ENCODE results near the gene DACH2.

DACH2 gene

GRCh38 chrX:86455495-86455894 lies 307.2 kb downstream of the DACH2 start:
- Histone ChIP-seq H2AFZ (ENCODE audit: insufficient read depth, low read length, poor library complexity) (no peak overlapping the region), H3K36me3 (ENCODE audit: control insufficient read depth in 1 of 2, insufficient read depth in 2 of 2, low read length in 2 of 2) (no peaks in the 10 kb centered on the region), H4K12ac (ENCODE audit: low read depth, low read length) (no peak overlapping the region), H4K91ac (ENCODE audit: low read depth, low read length) (no peak overlapping the region), H3K79me2 (ENCODE audit: control insufficient read depth, insufficient read depth, low read length, poor library complexity) (no peaks in the 10 kb centered on the region), H3K79me1 (ENCODE audit: low read length) (no peaks in the 10 kb centered on the region), H3K14ac (ENCODE audit: low read length) (no peak overlapping the region), H3K4me1 (ENCODE audit: control insufficient read depth in 1 of 2, insufficient read depth in 2 of 2, low read length in 2 of 2) (no peaks in the 10 kb centered on the region), H2BK120ac (ENCODE audit: insufficient read depth, low read length, poor library complexity) (no peak overlapping the region), H3K4me2 (ENCODE audit: low read length) (no peak overlapping the region), H2BK12ac (ENCODE audit: low read length) (no peak overlapping the region), H3K4ac (ENCODE audit: low read depth, low read length) (no peak overlapping the region), H3K27ac (ENCODE audit: low read depth, low read length) (no peak overlapping the region), H2AK5ac (ENCODE audit: low read length) (no peak overlapping the region), H3K18ac (ENCODE audit: low read length) (no peak overlapping the region), H3K23ac (ENCODE audit: low read length) (no peak overlapping the region), H3K9me3 (ENCODE audit: insufficient read depth, low read depth, low read length) (no peaks in the 10 kb centered on the region), H3K9ac (ENCODE audit: low read length) (no peak overlapping the region), H3K27me3 (ENCODE audit: insufficient read depth, low read length) (no peaks in the 10 kb centered on the region), H2BK5ac (ENCODE audit: low read depth, low read length, poor library complexity) (no peak overlapping the region), H4K8ac (ENCODE audit: low read depth, low read length) (no peak overlapping the region), H3K4me3 (ENCODE audit: low read depth, low read length) (no peak overlapping the region)
- WGBS (ENCODE audit: extremely low coverage, insufficient coverage, insufficient read length) = no CpG with 5 or more reads among the region's 5 CpGs
- DNase-seq = no peak

- no peak overlapping the region for H3K4me3 ChIP-seq (ENCODE audit: low read depth, low read length)
- no peak overlapping the region for H4K8ac ChIP-seq (ENCODE audit: low read depth, low read length)
- no peaks in the 10 kb centered on the region for H3K36me3 ChIP-seq (ENCODE audit: control insufficient read depth in 1 of 2, insufficient read depth in 2 of 2, low read length in 2 of 2)
- H2BK5ac ChIP-seq (ENCODE audit: low read depth, low read length, poor library complexity) = no peak overlapping the region
- H3K27ac ChIP-seq (ENCODE audit: low read depth, low read length) = no peak overlapping the region
- WGBS (ENCODE audit: extremely low coverage, insufficient coverage, insufficient read length) = no CpG with 5 or more reads among the region's 3 CpGs
- H2BK120ac ChIP-seq (ENCODE audit: insufficient read depth, low read length, poor library complexity) = no peak overlapping the region
- H3K9ac ChIP-seq (ENCODE audit: low read length) = no peak overlapping the region
- no peak overlapping the region for H4K91ac ChIP-seq (ENCODE audit: low read depth, low read length)
- H3K18ac ChIP-seq (ENCODE audit: low read length) = no peak overlapping the region
- no peaks in the 10 kb centered on the region for H3K27me3 ChIP-seq (ENCODE audit: insufficient read depth, low read length)
- DNase-seq = no peak
- H3K79me1 ChIP-seq (ENCODE audit: low read length) = no peaks in the 10 kb centered on the region
- H3K4me2 ChIP-seq (ENCODE audit: low read length) = no peak overlapping the region
- H2AFZ ChIP-seq (ENCODE audit: insufficient read depth, low read length, poor library complexity) = no peak overlapping the region
- no peak overlapping the region for H3K14ac ChIP-seq (ENCODE audit: low read length)
- no peak overlapping the region for H2BK12ac ChIP-seq (ENCODE audit: low read length)
- no peak overlapping the region for H3K23ac ChIP-seq (ENCODE audit: low read length)
- H3K4ac ChIP-seq (ENCODE audit: low read depth, low read length) = no peak overlapping the region
- no peaks in the 10 kb centered on the region for H3K9me3 ChIP-seq (ENCODE audit: insufficient read depth, low read depth, low read length)
- H4K12ac ChIP-seq (ENCODE audit: low read depth, low read length) = no peak overlapping the region
- no peaks in the 10 kb centered on the region for H3K79me2 ChIP-seq (ENCODE audit: control insufficient read depth, insufficient read depth, low read length, poor library complexity)
- H3K4me1 ChIP-seq (ENCODE audit: control insufficient read depth in 1 of 2, insufficient read depth in 2 of 2, low read length in 2 of 2) = no peaks in the 10 kb centered on the region
- H2AK5ac ChIP-seq (ENCODE audit: low read length) = no peak overlapping the region
These were observed 312.5 kb downstream of the DACH2 start for GRCh38 chrX:86460760-86461159.

- Histone ChIP-seq H3K4me3 (ENCODE audit: low read depth, low read length) (no peak overlapping the region), H3K79me2 (ENCODE audit: control insufficient read depth, insufficient read depth, low read length, poor library complexity) (no peaks in the 10 kb centered on the region), H3K27ac (ENCODE audit: low read depth, low read length) (no peak overlapping the region), H3K36me3 (ENCODE audit: control insufficient read depth in 1 of 2, insufficient read depth in 2 of 2, low read length in 2 of 2) (no peaks in the 10 kb centered on the region), H3K4me1 (ENCODE audit: control insufficient read depth in 1 of 2, insufficient read depth in 2 of 2, low read length in 2 of 2) (no peaks in the 10 kb centered on the region), H2AFZ (ENCODE audit: insufficient read depth, low read length, poor library complexity) (no peak overlapping the region), H3K18ac (ENCODE audit: low read length) (no peak overlapping the region), H4K91ac (ENCODE audit: low read depth, low read length) (no peak overlapping the region), H4K12ac (ENCODE audit: low read depth, low read length) (no peak overlapping the region), H2BK5ac (ENCODE audit: low read depth, low read length, poor library complexity) (no peak overlapping the region), H3K23ac (ENCODE audit: low read length) (no peak overlapping the region), H4K8ac (ENCODE audit: low read depth, low read length) (no peak overlapping the region), H3K9me3 (ENCODE audit: insufficient read depth, low read depth, low read length) (no peaks in the 10 kb centered on the region), H3K14ac (ENCODE audit: low read length) (no peak overlapping the region), H2AK5ac (ENCODE audit: low read length) (no peak overlapping the region), H3K9ac (ENCODE audit: low read length) (no peak overlapping the region), H2BK120ac (ENCODE audit: insufficient read depth, low read length, poor library complexity) (no peak overlapping the region), H3K4me2 (ENCODE audit: low read length) (no peak overlapping the region), H2BK12ac (ENCODE audit: low read length) (no peak overlapping the region), H3K27me3 (ENCODE audit: insufficient read depth, low read length) (no peaks in the 10 kb centered on the region), H3K4ac (ENCODE audit: low read depth, low read length) (no peak overlapping the region), H3K79me1 (ENCODE audit: low read length) (no peaks in the 10 kb centered on the region)
- no peak for DNase-seq
- WGBS (ENCODE audit: extremely low coverage, insufficient coverage, insufficient read length) = no CpG with 5 or more reads among the region's 1 CpG
These were observed 356.0 kb downstream of the DACH2 start for GRCh38 chrX:86504297-86504696.

GRCh38 chrX:86507331-86507730 lies 359.1 kb downstream of the DACH2 start:
- WGBS (ENCODE audit: extremely low coverage, insufficient coverage, insufficient read length) = no CpG with 5 or more reads among the region's 2 CpGs
- no peak overlapping the region for H3K23ac ChIP-seq (ENCODE audit: low read length)

More at GRCh38 chrX:86507331-86507730, 359.1 kb downstream of the DACH2 start:
- H4K91ac ChIP-seq (ENCODE audit: low read depth, low read length) = no peak overlapping the region
- DNase-seq = no peak
- no peaks in the 10 kb centered on the region for H3K79me2 ChIP-seq (ENCODE audit: control insufficient read depth, insufficient read depth, low read length, poor library complexity)
- no peaks in the 10 kb centered on the region for H3K9me3 ChIP-seq (ENCODE audit: insufficient read depth, low read depth, low read length)
- H4K8ac ChIP-seq (ENCODE audit: low read depth, low read length) = no peak overlapping the region
- no peaks in the 10 kb centered on the region for H3K36me3 ChIP-seq (ENCODE audit: control insufficient read depth in 1 of 2, insufficient read depth in 2 of 2, low read length in 2 of 2)
- H3K4me1 ChIP-seq (ENCODE audit: control insufficient read depth in 1 of 2, insufficient read depth in 2 of 2, low read length in 2 of 2) = no peaks in the 10 kb centered on the region
- no peak overlapping the region for H3K27ac ChIP-seq (ENCODE audit: low read depth, low read length)
- H3K18ac ChIP-seq (ENCODE audit: low read length) = no peak overlapping the region
- no peaks in the 10 kb centered on the region for H3K79me1 ChIP-seq (ENCODE audit: low read length)
- H3K4me2 ChIP-seq (ENCODE audit: low read length) = no peak overlapping the region
- no peak overlapping the region for H2AK5ac ChIP-seq (ENCODE audit: low read length)
- H2BK5ac ChIP-seq (ENCODE audit: low read depth, low read length, poor library complexity) = no peak overlapping the region
- H3K4me3 ChIP-seq (ENCODE audit: low read depth, low read length) = no peak overlapping the region
- H2AFZ ChIP-seq (ENCODE audit: insufficient read depth, low read length, poor library complexity) = no peak overlapping the region
- H3K14ac ChIP-seq (ENCODE audit: low read length) = no peak overlapping the region
- H3K27me3 ChIP-seq (ENCODE audit: insufficient read depth, low read length) = no peaks in the 10 kb centered on the region
- no peak overlapping the region for H4K12ac ChIP-seq (ENCODE audit: low read depth, low read length)
- no peak overlapping the region for H2BK12ac ChIP-seq (ENCODE audit: low read length)
- no peak overlapping the region for H3K9ac ChIP-seq (ENCODE audit: low read length)
- no peak overlapping the region for H2BK120ac ChIP-seq (ENCODE audit: insufficient read depth, low read length, poor library complexity)
- no peak overlapping the region for H3K4ac ChIP-seq (ENCODE audit: low read depth, low read length)

All from trophoblast cell (in vitro differentiated cells and primary cell).